ENCODE measurements around the gene HNRNPA3. TPM values are rescaled to one million over a fixed set of nuclear protein-coding genes. Genes with fewer than 3 reads are reported as not detected.

HNRNPA3 gene
- total RNA-seq, 1 donor from 2014 or later, result 132 TPM

DNA sequence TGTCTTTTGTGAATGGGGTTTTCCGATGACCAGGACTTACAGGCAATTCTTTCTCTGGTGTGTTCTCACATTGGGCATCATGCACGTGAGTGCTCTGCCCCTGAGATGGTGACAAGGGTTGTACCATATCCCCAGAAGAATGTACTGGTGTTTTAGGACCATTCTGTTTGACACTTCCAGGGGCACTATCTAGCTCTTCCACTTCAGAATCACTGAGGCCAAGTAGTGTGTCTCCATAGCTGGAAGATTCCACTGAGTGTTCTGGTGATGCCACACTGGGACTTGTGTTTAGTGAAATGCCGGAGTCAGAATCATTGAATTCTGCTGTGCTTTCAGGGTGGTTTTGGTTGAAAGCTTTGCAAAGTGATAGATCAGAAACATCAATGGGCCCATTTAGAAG, 18.7 kb downstream of the HNRNPA3 start:
- intact Hi-C loops (cut with DNase I), result no loop called here
- Histone ChIP-seq H3K36me3 (peaks cover 66% of the 10 kb centered on the region), H3K9me3 (no peaks in the 10 kb centered on the region), H3K4me3 (no peak overlapping the region), H3K4me1 (peaks cover 51% of the 10 kb centered on the region), H3K27ac (no peak overlapping the region), H3K27me3 (ENCODE audit: low read depth) (no peaks in the 10 kb centered on the region)
- ATAC-seq (no peak), DNase-seq (no peak)
- TF ChIP-seq, protein P1, sequence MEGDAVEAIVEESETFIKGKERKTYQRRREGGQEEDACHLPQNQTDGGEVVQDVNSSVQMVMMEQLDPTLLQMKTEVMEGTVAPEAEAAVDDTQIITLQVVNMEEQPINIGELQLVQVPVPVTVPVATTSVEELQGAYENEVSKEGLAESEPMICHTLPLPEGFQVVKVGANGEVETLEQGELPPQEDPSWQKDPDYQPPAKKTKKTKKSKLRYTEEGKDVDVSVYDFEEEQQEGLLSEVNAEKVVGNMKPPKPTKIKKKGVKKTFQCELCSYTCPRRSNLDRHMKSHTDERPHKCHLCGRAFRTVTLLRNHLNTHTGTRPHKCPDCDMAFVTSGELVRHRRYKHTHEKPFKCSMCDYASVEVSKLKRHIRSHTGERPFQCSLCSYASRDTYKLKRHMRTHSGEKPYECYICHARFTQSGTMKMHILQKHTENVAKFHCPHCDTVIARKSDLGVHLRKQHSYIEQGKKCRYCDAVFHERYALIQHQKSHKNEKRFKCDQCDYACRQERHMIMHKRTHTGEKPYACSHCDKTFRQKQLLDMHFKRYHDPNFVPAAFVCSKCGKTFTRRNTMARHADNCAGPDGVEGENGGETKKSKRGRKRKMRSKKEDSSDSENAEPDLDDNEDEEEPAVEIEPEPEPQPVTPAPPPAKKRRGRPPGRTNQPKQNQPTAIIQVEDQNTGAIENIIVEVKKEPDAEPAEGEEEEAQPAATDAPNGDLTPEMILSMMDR (IDR thresholded peaks at IDR 0.05), result no peak

DNA sequence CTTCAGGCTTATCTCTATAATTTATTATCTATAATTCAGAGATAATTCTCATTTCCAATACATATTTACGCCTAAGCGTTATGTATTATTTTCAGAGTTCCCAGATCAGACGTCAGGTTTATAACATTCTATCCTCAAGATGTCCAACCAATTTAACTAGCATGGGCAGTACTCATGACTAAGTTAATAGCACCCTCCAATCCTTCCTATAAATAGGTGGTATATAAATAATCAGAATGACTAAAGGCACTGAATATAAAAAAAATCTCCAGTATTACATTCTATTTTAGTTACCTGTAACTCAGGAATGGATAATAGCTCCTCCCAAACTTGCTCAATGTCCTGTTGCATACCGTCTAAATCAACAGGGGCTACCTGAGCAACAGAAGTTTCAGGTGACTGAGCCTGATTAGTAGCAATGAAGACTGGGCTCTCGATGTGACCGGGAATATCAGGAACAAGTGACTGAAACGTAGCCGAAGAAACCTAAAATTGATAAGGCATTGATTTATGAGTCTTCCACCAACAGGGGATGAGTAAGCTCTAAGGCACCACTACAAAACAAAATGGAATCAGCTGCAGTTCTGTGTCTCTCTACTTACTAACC, 19.6 kb downstream of the HNRNPA3 start:
- intact Hi-C loops (cut with DNase I), result no loop called here
- ATAC-seq (no peak), DNase-seq (no peak)
- TF ChIP-seq, protein P1 (IDR thresholded peaks at IDR 0.05), result no peak
- Histone ChIP-seq H3K4me3 (no peak overlapping the region), H3K27ac (no peak overlapping the region), H3K27me3 (ENCODE audit: low read depth) (no peaks in the 10 kb centered on the region), H3K36me3 (peaks cover 66% of the 10 kb centered on the region), H3K9me3 (no peaks in the 10 kb centered on the region), H3K4me1 (peaks cover 55% of the 10 kb centered on the region)

DNA sequence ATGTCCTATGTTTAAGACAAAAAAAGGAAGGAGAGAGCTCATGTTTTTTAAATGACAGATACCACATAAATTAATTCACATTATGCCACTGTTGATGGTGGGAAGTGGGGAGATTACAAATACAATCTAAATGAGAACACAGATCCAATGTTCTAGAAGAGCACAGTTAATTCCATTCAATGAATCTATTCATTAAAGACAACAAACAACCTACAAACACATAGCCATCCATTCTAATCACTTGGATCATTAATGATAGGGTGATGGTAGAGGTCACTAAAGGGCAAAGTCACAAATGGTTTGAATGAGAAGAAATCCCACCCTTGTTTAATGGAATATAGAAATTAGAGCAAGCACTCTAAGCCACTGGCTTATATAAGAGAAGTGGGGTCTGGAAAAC, 21.7 kb downstream of the HNRNPA3 start:
- H3K27ac ChIP-seq, result no peak overlapping the region

DNA sequence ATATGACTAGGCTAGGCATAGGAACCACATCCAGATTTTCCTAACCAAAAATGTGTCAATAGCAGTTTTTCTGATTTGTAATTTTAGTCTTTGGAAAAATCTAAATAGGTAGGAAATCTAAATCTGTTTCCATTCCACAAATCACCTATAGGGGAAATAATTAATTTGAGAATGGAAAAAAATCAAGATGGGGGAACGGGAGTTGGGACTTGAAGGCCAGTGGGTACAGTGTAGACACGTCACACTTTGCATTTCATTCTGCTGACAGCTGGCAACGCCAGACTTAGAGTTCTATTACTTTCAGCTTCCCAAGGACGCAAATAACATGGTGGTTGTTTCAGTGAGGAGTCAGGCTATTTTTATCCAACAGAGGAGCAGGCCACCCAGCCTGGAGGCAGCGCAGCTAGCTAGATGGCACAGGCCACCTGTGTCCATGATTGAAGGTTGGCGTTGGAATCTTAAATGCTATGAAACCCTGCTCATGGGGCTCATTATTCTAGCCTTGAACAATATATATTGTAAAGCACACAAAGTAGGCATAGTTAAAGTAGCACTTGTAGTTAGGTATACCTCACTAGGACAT, 23.4 kb downstream of the HNRNPA3 start:
- Histone ChIP-seq H3K27me3 (ENCODE audit: low read depth) (no peaks in the 10 kb centered on the region), H3K9me3 (no peaks in the 10 kb centered on the region), H3K4me3 (no peak overlapping the region), H3K27ac (no peak overlapping the region), H3K4me1 (peaks cover 72% of the 10 kb centered on the region), H3K36me3 (peaks cover 43% of the 10 kb centered on the region)
- DNase-seq (no peak), ATAC-seq (no peak)
- intact Hi-C loops (cut with DNase I), result no loop called here
- TF ChIP-seq, protein P1 (IDR thresholded peaks at IDR 0.05), result no peak

More for the DNA sequence above, 21.7 kb downstream of the HNRNPA3 start:
- DNase-seq (no peak), ATAC-seq (no peak)
- Histone ChIP-seq H3K9me3 (no peaks in the 10 kb centered on the region), H3K4me1 (peaks cover 59% of the 10 kb centered on the region), H3K27me3 (ENCODE audit: low read depth) (no peaks in the 10 kb centered on the region), H3K4me3 (no peak overlapping the region), H3K36me3 (peaks cover 59% of the 10 kb centered on the region)
- intact Hi-C loops (cut with DNase I), result no loop called here
- TF ChIP-seq, protein P1 (IDR thresholded peaks at IDR 0.05), result no peak

DNA sequence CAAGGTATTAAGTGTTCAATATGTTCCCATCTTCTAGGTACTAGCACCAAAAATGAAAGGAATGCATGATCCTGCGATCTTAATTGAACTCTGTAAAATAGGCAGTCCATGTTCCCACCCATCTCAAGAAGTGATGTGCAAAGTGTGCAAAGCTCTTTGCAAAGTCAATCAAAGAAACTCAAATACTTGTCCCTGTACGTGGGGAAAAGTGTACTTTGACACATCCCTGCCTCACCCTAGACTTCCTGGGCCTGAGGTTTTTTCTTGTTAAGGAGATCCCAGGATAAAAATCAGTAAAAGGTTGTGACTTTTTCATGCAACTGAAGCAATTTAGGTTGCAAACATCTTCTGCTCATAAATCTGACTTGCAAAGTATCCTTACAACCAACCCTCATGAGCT, 25.3 kb downstream of the HNRNPA3 start:
- DNase-seq (no peak), ATAC-seq (no peak)
- Histone ChIP-seq H3K27ac (peak overlapping the region; percentile 34), H3K27me3 (ENCODE audit: low read depth) (no peaks in the 10 kb centered on the region), H3K4me3 (no peak overlapping the region), H3K9me3 (no peaks in the 10 kb centered on the region), H3K4me1 (peaks cover 86% of the 10 kb centered on the region), H3K36me3 (peaks cover 23% of the 10 kb centered on the region)
- intact Hi-C loops (cut with DNase I), result no loop called here
- TF ChIP-seq, protein P1 (IDR thresholded peaks at IDR 0.05), result no peak

Measured in lower lobe of right lung (tissue), 2 donors.